Motor neuron (in vitro differentiated cells): ENCODE data around the gene ISY1. TPM values are rescaled to one million over a fixed set of nuclear protein-coding genes. Genes with fewer than 3 reads are reported as not detected.
"Not testable (repeated sequence)": the region's sequence is repeated elsewhere in the genome, so short reads cannot be mapped to it uniquely, and the experiment has no call there.

ENCODE experiments used
- ATAC-seq, 8 experiments: fragments of 200-7000 bp; cut with Tn5 transposase; replicated peaks in 6 of 8; 2 replicates each; pipeline ENCODE4 v1.8.0; 2021; ENCODE audit warnings: mild to moderate bottlenecking in 8 of 8, moderate library complexity in 8 of 8
- H3K27ac ChIP-seq, 2 donors: fragments of 250-450 bp; sonication (Bioruptor Pico); 2 replicates each; pipeline ENCODE4 v1.9.0; 2021; ENCODE audit warnings: antibody characterized with exemption in 2 of 2, mild to moderate bottlenecking in 2 of 2, moderate library complexity in 1 of 2
- H3K4me1 ChIP-seq, 2 donors: fragments of 250-450 bp; sonication (Bioruptor Pico); replicated peaks in 1 of 2; 2 replicates each; pipeline ENCODE4 v1.6.1; 2021; ENCODE audit warnings: antibody characterized with exemption in 2 of 2, mild to moderate bottlenecking in 2 of 2, moderate library complexity in 1 of 2
- H3K4me3 ChIP-seq, 5 donors: fragments of 250-450 bp; sonication (Bioruptor Pico); 2 replicates each; pipeline ENCODE4 v1.9.0; 2021; ENCODE audit warnings: antibody characterized with exemption in 5 of 5, mild to moderate bottlenecking in 5 of 5, moderate library complexity in 4 of 5
- WGBS, 10 experiments: fragments of 450-650 bp; shearing (Covaris generic); methylation state at CpG; one replicate each; pipeline ENCODE4 v1.0.0; 2022; 5-methylcytosine and 5-hydroxymethylcytosine counted together
- in situ Hi-C, 9 experiments: fragments of 400-800 bp; cut with MboI; loops; one replicate each; pipeline ENCODE4 v1.15.0; 2021; ENCODE audit warnings: low sequenced_read_pairs in 9 of 9, low pct_unique_long_range_greater_than_20kb in 2 of 9; ENCODE audit not compliant: unreplicated experiment in 9 of 9
- total RNA-seq, 8 experiments: library from RNA; unstranded; fragments of 300-600 nt; gene quantifications; 2 replicates each; pipeline versions ENCODE4 v1.2.3 to v1.2.4, GENCODE V29; 2022

The ISY1 gene
- total RNA-seq, 8 experiments from 2014 or later = 12.4 to 25.3 (median 15.6) TPM

GRCh38 chr3:129162729-129163579, 2.1 kb upstream of the ISY1 start:
- in situ Hi-C loops = no loop called here
- Histone ChIP-seq H3K4me1 (peaks cover 3 to 17% of the 10 kb centered on the region in 2 donors), H3K27ac (no peak overlapping the region), H3K4me3 (peak overlapping the region in 1 of 5 donors; percentile 96)
- WGBS, 10 experiments = 46 to 93% (median 72%) methylated on average over 1 to 5 of the region's 5 CpGs; no CpG with 5 or more reads in 2 of the 10 experiments
- ATAC-seq = no peak

- in situ Hi-C loops = no loop called here
Observed at GRCh38 chr3:129161860-129162271, 1.0 kb upstream of the ISY1 start.

DNA sequence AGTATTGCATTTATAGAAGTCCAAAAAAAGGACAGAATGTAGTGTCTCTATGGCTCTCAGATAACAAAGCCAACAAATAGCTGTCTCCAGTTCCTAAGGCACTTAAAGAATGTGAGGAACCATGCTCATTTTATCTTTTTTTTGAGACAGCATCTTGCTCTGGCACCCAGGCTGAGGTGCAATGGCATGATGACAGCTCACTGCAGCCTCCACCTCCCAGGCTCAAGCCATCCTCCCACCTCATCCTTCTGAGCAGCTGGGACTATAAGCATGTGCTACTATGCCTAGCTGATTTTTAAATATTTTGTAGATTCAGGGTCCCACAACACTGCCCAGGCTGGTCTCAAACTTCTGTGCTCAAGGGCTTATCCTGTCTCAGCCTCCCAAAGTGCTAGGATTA, 16.1 kb downstream of the ISY1 start:
- Histone ChIP-seq H3K4me1 (no peaks in the 10 kb centered on the region), H3K27ac (no peak overlapping the region), H3K4me3 (no peak overlapping the region)
- in situ Hi-C loops = no loop called here
- ATAC-seq = no peak

More at GRCh38 chr3:129161860-129162271, 1.0 kb upstream of the ISY1 start:
- Histone ChIP-seq H3K4me1 (peaks cover 3 to 17% of the 10 kb centered on the region in 2 donors), H3K4me3 (peak overlapping the region; percentile 77 to 96 (median 89)), H3K27ac (peak overlapping the region; percentile 99 to 100)
- WGBS, 10 experiments = 0 to 40% (median 4%) methylated on average over 1 to 8 of the region's 12 CpGs; no CpG with 5 or more reads in 2 of the 10 experiments
- ATAC-seq = peak in 3 of 8 experiments; percentile 5 to 17 (median 6)

GRCh38 chr3:129141011-129141410, 19.9 kb downstream of the ISY1 start:
- H3K4me1 ChIP-seq, ATAC-seq, H3K4me3 ChIP-seq, H3K27ac ChIP-seq, in situ Hi-C loops: not testable (repeated sequence)
- 90 to 100% (median 97%) methylated on average over 1 to 4 of the region's 5 CpGs; no CpG with 5 or more reads in 2 of the 10 experiments for WGBS, 10 experiments

DNA sequence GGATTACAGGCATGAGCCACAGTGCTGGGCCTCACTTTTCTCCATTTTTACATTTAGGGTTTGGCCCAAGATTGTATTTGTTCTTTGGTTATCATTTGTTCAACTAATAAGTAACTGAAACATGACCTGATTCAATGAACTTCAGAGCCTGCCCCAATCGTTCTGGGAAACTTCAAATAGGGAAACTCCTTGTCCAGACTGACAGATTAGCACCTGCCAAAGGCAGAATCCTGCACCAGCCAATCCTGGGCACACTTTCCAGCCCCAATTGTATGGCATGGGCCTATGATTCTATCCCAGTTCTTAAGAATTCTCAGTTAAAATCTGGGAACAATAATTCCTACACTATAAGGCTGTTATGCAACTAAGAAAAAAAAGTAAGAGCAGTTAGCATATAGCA, 21.0 kb downstream of the ISY1 start:
- ATAC-seq = no peak
- in situ Hi-C loops = no loop called here
- no peaks in the 10 kb centered on the region for H3K4me1 ChIP-seq
- H3K27ac ChIP-seq = no peak overlapping the region
- 25 to 100% (median 50%) methylated on average over 1 of the region's 1 CpG; no CpG with 5 or more reads in 3 of the 10 experiments for WGBS, 10 experiments
- no peak overlapping the region for H3K4me3 ChIP-seq

DNA sequence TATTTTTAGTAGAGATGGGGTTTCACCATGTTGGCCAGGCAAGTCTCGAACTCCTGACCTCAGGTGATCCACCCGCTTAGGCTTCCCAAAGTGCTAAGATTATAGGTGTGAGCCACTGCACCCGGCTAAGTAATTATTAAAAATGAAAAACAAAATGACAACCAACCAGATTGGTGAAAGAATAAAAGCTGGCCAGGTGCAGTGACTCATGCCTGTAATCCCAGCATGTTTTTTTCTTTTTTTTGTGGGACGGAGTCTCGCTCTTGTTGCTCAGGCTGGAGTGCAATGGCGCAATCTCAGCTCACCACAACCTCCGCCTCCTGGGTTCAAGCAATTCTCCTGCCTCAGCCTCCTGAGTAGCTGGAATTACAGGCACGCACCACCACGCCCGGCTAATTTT, 24.6 kb downstream of the ISY1 start:
- ATAC-seq, H3K4me1 ChIP-seq, H3K4me3 ChIP-seq, in situ Hi-C loops, H3K27ac ChIP-seq: not testable (repeated sequence)
- WGBS, 10 experiments = 60 to 100% (median 96%) methylated on average over 1 to 6 of the region's 10 CpGs

DNA sequence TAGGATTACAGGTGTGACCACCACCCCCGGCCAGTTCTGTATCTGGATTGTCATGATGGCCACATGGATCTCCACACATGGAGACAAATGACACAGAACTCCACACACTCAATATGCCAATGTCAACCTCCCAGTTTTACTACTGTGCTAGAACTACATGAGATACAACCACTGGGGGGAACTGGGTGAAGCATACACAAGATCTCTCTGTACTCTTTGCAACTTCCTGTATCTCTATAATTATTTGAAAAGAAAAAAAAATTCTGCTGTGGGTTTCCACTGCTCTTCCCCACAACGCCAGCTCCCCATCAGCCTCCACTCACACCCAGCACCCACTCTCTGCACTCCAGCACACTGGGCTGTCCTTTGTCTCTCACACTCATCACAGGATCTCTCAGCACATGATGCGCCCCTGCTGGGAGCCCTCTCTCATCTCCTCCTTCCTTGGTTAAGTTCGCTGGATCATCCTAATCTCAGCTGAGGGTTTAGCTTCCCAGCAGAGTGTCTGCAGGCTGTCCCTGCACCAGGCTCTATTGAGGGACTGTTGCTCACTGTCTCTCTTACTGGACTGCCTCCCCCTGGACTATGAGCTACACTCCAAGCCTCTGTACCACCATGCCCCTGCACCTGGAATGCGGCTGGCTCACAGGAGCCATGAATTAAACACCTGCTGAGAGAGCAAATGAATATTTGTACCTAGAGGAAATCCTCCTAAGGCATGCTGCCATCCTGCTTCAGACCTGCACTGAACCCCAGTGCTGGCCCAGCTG, 28.6 kb downstream of the ISY1 start:
- ATAC-seq = no peak
- Histone ChIP-seq H3K4me1 (no peaks in the 10 kb centered on the region), H3K27ac (no peak overlapping the region), H3K4me3 (no peak overlapping the region)
- 62 to 100% (median 87%) methylated on average over 1 to 4 of the region's 5 CpGs; no CpG with 5 or more reads in 4 of the 10 experiments for WGBS, 10 experiments
- in situ Hi-C loops = no loop called here

- Histone ChIP-seq H3K4me1 (no peaks in the 10 kb centered on the region), H3K27ac (no peak overlapping the region), H3K4me3 (no peak overlapping the region)
- 50 to 100% (median 67%) methylated on average over 1 to 2 of the region's 2 CpGs; no CpG with 5 or more reads in 6 of the 10 experiments for WGBS, 10 experiments
- in situ Hi-C loops = no loop called here
- ATAC-seq = no peak
Observed at GRCh38 chr3:129131465-129132088, 29.3 kb downstream of the ISY1 start.

GRCh38 chr3:129130291-129130813, 30.5 kb downstream of the ISY1 start:
- no peak for ATAC-seq
- Histone ChIP-seq H3K27ac (no peak overlapping the region), H3K4me1 (no peaks in the 10 kb centered on the region), H3K4me3 (no peak overlapping the region)
- in situ Hi-C loops = no loop called here
- WGBS, 10 experiments = 84 to 100% (median 97%) methylated on average over 2 to 13 of the region's 13 CpGs

DNA sequence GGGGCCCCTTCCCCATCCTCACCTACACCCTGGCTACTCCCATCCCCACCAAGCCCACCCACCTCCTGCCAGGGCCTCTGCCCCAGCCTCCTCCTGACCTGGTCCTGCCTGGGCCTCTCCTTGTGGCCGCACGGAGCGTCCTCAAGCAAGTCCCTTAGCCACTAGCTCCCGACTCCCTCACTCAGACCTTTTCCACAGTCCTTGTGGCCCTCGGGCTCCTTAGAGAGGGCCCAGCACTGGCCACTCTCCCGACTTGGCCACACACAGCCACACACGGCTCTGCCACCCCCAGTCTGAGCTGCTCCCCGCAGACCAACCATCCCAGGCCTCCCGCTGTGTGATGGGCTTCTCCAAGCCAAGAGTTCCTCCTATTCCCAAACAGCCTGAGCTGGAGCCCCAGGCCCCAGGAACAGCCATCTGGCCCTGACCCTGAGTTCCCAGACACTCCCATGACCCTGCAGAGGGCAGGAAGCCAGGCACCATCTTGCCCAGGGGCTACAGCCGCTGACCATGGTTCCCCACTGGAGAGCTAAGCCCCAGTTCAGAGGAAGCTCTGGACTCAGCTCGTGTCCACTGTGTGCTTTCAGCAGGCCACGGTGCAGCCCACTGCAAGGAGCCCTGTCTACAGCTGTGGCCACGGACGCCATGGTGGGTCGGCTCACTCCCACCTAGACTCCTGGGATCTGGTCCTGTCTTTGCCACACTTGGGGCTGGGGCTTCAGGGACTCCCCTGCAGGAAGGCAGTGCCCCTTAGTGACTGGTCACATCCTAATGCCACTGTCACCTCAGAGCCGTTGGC, 32.3 kb downstream of the ISY1 start:
- no peak overlapping the region for H3K4me3 ChIP-seq
- H3K27ac ChIP-seq = no peak overlapping the region
- WGBS, 10 experiments = 81 to 100% (median 92%) methylated on average over 1 to 7 of the region's 16 CpGs; no CpG with 5 or more reads in 4 of the 10 experiments
- in situ Hi-C loops = no loop called here
- no peak for ATAC-seq
- no peaks in the 10 kb centered on the region for H3K4me1 ChIP-seq

- no peaks in the 10 kb centered on the region for H3K4me1 ChIP-seq
- 20 to 100% (median 86%) methylated on average over 1 to 7 of the region's 9 CpGs; no CpG with 5 or more reads in 3 of the 10 experiments for WGBS, 10 experiments
- no peak overlapping the region for H3K27ac ChIP-seq
- in situ Hi-C loops = no loop called here
- peak in 1 of 8 experiments; percentile 6 for ATAC-seq
- no peak overlapping the region for H3K4me3 ChIP-seq
Observed at GRCh38 chr3:129126726-129127280, 34.1 kb downstream of the ISY1 start.
